ENCODE measurements around the gene ARID2.

Gene ARID2

DNA sequence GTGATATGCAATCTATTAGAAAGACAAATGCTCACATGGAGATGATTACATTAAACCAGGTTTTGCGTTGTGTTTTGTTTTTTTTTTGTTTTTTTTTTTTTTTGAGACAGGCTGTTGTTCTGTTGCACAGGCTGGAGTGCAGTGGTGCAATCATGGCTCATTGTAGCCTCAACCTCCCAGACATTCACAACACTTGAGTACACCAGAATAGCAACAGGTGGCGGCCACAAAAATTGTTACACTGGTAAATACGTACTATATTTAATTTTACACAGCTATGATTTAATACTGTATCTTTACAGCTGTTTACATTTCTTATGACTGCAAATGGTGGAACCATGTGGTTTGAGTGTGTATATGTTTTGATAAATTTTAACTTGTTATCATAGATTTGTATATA, 200.9 kb downstream of the ARID2 start:
- no peak for DNase-seq (ENCODE audit: low read depth)

DNA sequence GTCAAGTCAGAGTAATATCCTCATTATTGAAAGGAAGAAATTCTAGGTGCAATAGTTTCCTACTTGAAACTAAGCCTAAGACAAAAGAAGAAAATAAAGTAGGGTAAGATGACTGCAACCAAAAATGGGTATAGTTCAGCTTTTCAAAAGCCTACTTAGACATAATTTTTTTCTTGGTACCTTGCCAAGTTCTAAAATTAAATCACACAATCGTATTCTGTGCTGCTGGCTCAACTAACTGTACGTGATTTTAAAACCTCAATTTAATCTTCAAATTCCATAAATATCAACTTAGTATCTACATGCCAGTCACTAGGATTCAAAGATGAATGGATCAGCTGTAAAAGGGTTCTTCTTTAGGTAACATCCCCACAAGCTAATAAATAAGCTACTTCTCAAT, 204.0 kb downstream of the ARID2 start:
- no peak for DNase-seq (ENCODE audit: low read depth)

DNA sequence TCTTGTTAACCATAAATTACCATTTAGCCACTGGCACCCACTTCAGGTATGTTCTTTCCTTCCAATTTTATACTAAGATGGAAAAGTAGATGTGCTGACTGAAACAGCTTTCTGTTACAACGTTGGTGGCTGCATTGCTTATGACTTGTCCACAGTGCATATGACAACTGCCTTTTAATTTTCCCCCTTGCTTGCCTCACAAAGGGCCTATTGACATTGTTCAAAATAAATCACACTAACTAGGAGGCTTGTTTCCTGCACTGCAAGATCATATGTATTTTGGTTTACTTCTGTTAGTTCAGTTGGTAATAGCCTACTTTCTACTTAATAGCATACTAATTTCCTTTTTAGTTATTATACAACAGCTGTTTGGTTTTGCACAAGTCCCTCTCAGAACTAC, 205.4 kb downstream of the ARID2 start:
- DNase-seq (ENCODE audit: low read depth): no peak

DNA sequence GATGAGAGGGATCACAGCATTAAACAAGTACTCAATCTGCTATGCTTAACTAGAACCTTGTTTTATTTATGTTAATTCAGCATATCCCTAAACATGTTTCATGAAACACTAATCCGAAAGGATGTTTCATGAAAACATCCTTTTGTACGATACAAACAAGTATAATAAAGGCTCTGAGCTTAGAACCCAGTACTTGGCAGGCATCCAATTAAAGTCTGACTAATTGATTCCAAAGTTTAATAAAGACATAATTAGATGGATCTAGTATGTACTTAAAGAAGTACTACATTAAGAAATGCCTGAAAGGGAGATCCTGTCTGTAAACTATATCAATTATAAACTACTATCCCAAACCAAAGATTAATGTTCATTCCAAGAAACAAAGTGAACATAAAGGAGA, 209.1 kb downstream of the ARID2 start:
- no peak for DNase-seq (ENCODE audit: low read depth)

DNA sequence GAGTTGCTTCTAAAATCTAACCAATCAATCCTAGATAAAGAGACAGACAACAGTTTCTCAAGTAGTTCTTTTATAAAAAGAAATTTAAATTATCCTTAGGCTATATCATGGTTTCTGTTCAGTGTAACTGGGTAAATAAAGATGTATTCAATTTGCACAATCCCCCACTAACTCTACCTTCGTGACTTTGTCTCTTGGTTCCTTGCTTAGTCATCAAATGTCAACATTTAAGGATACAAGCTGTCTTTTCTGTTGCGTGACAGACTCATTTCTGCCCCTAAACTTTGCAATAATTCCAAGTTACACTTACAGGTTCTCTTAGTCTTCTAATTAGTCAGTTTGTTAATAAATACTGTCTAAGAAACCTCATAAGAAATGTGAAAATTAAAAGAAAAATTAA, 210.3 kb downstream of the ARID2 start:
- no peak for DNase-seq (ENCODE audit: low read depth)

DNA sequence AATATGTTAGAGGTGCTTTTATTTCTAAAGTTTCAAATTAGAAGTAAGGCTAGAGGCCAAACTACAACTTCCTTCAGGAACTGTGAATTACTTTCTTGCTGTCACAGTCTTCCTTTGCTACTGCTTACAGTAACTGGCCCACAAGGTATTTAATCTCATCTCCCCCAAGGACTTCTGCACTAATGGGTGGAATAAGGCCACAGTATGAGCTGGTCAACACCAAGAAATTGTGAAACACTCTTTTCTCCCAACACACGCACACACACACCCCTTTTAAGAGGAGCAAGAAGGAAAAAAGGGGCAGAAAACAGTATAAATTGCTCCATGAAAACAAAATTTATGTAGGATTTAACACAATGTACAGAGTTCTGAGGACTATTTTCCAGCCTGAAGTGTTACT, 215.3 kb downstream of the ARID2 start:
- DNase-seq (ENCODE audit: low read depth): no peak

DNA sequence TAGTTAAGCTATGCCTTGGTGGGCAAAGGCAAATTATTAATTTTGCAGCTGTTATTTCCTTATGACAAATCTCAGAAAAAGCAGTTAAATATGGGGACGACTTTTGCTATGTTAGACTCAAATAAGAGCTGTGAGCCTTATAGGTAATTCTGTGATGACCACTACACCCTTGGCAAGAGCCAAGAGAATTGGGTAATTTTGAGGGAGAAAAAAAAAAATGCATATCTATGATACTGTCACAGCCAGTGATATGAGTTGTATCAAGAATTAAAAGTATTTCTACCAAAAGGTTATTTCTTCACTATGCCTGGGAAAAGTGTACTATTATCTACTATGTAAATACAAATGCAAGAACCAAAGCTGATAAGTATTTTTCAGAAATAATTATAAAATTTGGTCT, 216.9 kb downstream of the ARID2 start:
- DNase-seq (ENCODE audit: low read depth): no peak

DNA sequence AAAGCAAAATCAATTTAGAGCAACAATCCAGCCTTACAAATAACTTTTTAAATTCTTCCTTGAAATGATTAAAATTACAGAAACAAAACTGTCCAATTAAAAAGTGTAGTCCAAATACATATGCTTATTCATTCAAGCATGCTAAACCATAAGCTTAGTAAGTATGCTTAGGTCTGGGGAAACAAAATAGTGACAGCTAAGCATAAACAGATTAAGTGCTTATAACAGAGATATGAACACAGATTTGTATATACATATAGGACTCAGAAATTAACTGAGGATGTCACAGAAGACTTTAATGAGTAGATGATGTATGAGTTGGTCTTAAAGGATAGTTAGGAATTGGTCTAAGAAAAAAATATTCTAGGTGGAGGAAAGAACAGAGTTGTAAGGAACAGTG, 219.0 kb downstream of the ARID2 start:
- no peak for DNase-seq (ENCODE audit: low read depth)
